Common myeloid progenitor, CD34-positive (primary cell): ENCODE measurements around the gene MACROD2.

ENCODE experiments used
- CTCF ChIA-PET: fragments of 350-600 bp; sonication (Branson Sonifier 250); formaldehyde crosslinking; loops from one replicate; lab custom pipeline; 2021; ENCODE audit warnings: antibody characterized with exemption; lab: Charles Lee
- POLR2A ChIA-PET: fragments of 350-600 bp; sonication (Branson Sonifier 250); formaldehyde crosslinking; loops from one replicate; lab custom pipeline; 2021; ENCODE audit warnings: antibody characterized with exemption; lab: Charles Lee
- DNase-seq, 3 donors: peaks; one replicate each; pipeline versions ENCODE4 v3.0.0 to v3.0.0-alpha.2; 2013
- H3K27ac ChIP-seq, 2 experiments: 1 replicate in 1 of 2; 2 replicates in 1 of 2; pipeline ENCODE4 v1.7.0; 2013; ENCODE audit warnings: inconsistent platforms in 2 of 2, low read length in 2 of 2, mild to moderate bottlenecking in 2 of 2, low read depth in 1 of 2, moderate library complexity in 1 of 2; ENCODE audit not compliant: severe bottlenecking in 2 of 2, insufficient read depth in 1 of 2, poor library complexity in 1 of 2
- H3K27me3 ChIP-seq, 5 experiments: replicated peaks in 2 of 5; 1 replicate in 3 of 5; 2 replicates in 2 of 5; pipeline versions ENCODE4 v1.6.1 to v1.7.0; 2013; ENCODE audit warnings: low read length in 4 of 5, mild to moderate bottlenecking in 2 of 5, moderate library complexity in 2 of 5, inconsistent platforms in 1 of 5; ENCODE audit not compliant: insufficient read depth in 5 of 5, control insufficient read depth in 4 of 5
- H3K36me3 ChIP-seq, 4 experiments: 1 replicate in 2 of 4; 2 replicates in 2 of 4; pipeline versions ENCODE4 v1.6.1 to v1.7.0; 2013; ENCODE audit warnings: low read length in 3 of 4, control low read depth in 1 of 4, mild to moderate bottlenecking in 1 of 4; ENCODE audit not compliant: control insufficient read depth in 4 of 4, insufficient read depth in 4 of 4
- H3K4me1 ChIP-seq, 4 experiments: 1 replicate in 3 of 4; 2 replicates in 1 of 4; pipeline versions ENCODE4 v1.6.1 to v1.7.1; 2013; ENCODE audit warnings: low read length in 3 of 4, mild to moderate bottlenecking in 3 of 4, control low read depth in 1 of 4, inconsistent platforms in 1 of 4, moderate library complexity in 1 of 4; ENCODE audit not compliant: control insufficient read depth in 4 of 4, insufficient read depth in 4 of 4; ENCODE audit errors: control extremely low read depth in 1 of 4
- H3K4me3 ChIP-seq, 7 experiments: 1 replicate in 4 of 7; 2 replicates in 3 of 7; pipeline versions ENCODE4 v1.5.1 to v1.7.0; 2013; ENCODE audit warnings: mild to moderate bottlenecking in 7 of 7, low read length in 6 of 7, moderate library complexity in 6 of 7, inconsistent platforms in 2 of 7, low read depth in 2 of 7, control low read depth in 1 of 7; ENCODE audit not compliant: insufficient read depth in 4 of 7, control insufficient read depth in 1 of 7; ENCODE audit errors: extremely low read depth in 1 of 7
- H3K9me3 ChIP-seq, 5 experiments: 1 replicate in 4 of 5; 2 replicates in 1 of 5; pipeline versions ENCODE4 v1.6.1 to v1.7.1; 2013; ENCODE audit warnings: low read length in 4 of 5, mild to moderate bottlenecking in 2 of 5, inconsistent platforms in 1 of 5, low read depth in 1 of 5, moderate library complexity in 1 of 5; ENCODE audit not compliant: control insufficient read depth in 4 of 5, insufficient read depth in 2 of 5; ENCODE audit errors: control extremely low read depth in 1 of 5
- WGBS: methylation state at CpG from one replicate; pipeline ENCODE4 v1.1.5; 2013; ENCODE audit not compliant: insufficient coverage; 5-methylcytosine and 5-hydroxymethylcytosine counted together

Gene MACROD2

GRCh38 chr20:15256676-15257568 lies 1261.6 kb downstream of the MACROD2 start:
- Histone ChIP-seq H3K27ac (no peak overlapping the region), H3K27me3 (no peaks in the 10 kb centered on the region), H3K9me3 (no peaks in the 10 kb centered on the region), H3K4me1 (no peaks in the 10 kb centered on the region), H3K4me3 (no peak overlapping the region), H3K36me3 (no peaks in the 10 kb centered on the region)
- ChIA-PET CTCF (no interaction called here), POLR2A (interaction anchor here (0.9 kb wide), 1 partner anchor 514 kb away, joined by 3 read pairs; no protein-coding TSS in a partner anchor)
- DNase-seq: no peak
- no CpG with 5 or more reads among the region's 6 CpGs for WGBS

GRCh38 chr20:15257569-15257870 lies 1262.2 kb downstream of the MACROD2 start:
- POLR2A ChIA-PET: no interaction called here
- no CpG with 5 or more reads among the region's 1 CpG for WGBS
- no peaks in the 10 kb centered on the region for H3K27me3 ChIP-seq
- no peaks in the 10 kb centered on the region for H3K9me3 ChIP-seq
- no peak for DNase-seq
- no peaks in the 10 kb centered on the region for H3K36me3 ChIP-seq
- H3K27ac ChIP-seq: no peak overlapping the region
- no peak overlapping the region for H3K4me3 ChIP-seq
- CTCF ChIA-PET: no interaction called here
- H3K4me1 ChIP-seq: no peaks in the 10 kb centered on the region

- Histone ChIP-seq H3K27me3 (peaks cover 0 to 2% (median 0%) of the 10 kb centered on the region in 5 experiments), H3K4me3 (no peak overlapping the region), H3K36me3 (no peaks in the 10 kb centered on the region), H3K27ac (no peak overlapping the region), H3K9me3 (no peaks in the 10 kb centered on the region), H3K4me1 (no peaks in the 10 kb centered on the region)
- no peak for DNase-seq
- WGBS: no CpG with 5 or more reads among the region's 1 CpG
- ChIA-PET CTCF (interaction anchor here (1.0 kb wide), 1 partner anchor 8 kb away, joined by 4 read pairs; no protein-coding TSS in a partner anchor), POLR2A (interaction anchor here (0.8 kb wide), 1 partner anchor 665 kb away, joined by 3 read pairs; no protein-coding TSS in a partner anchor)
These were observed 1270.4 kb downstream of the MACROD2 start for GRCh38 chr20:15265581-15266309.

GRCh38 chr20:15267935-15268334 lies 1272.6 kb downstream of the MACROD2 start:
- peaks cover 0 to 3% (median 0%) of the 10 kb centered on the region in 5 experiments for H3K9me3 ChIP-seq
- 44% methylated on average over 1 of the region's 1 CpG for WGBS
- no peak overlapping the region for H3K4me3 ChIP-seq
- H3K4me1 ChIP-seq: no peaks in the 10 kb centered on the region
- H3K36me3 ChIP-seq: no peaks in the 10 kb centered on the region
- POLR2A ChIA-PET: no interaction called here
- DNase-seq: no peak
- H3K27ac ChIP-seq: no peak overlapping the region
- CTCF ChIA-PET: no interaction called here
- peaks cover 0 to 2% (median 0%) of the 10 kb centered on the region in 5 experiments for H3K27me3 ChIP-seq

DNA sequence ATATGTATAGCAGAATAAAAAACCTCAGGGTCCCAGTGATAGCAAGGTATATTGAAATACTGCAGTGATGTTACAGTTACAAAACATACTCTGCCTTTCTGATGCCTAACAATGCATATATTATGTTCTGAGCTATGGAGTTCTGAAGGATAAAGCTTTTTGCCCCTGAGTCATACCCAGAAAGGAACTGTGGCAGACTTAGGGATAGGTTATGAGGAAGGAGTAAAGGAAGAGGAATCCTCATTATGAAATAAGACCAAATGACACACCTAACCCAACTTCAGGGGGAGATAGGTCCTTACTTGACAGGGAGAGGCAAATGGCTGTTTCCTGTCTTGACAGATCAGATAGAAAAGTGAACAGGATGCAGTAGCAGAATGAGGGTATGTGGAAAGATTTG lies 1282.7 kb downstream of the MACROD2 start:
- Histone ChIP-seq H3K9me3 (peaks cover 0 to 5% (median 2%) of the 10 kb centered on the region in 5 experiments), H3K27ac (no peak overlapping the region), H3K4me3 (no peak overlapping the region), H3K4me1 (no peaks in the 10 kb centered on the region), H3K36me3 (no peaks in the 10 kb centered on the region), H3K27me3 (no peaks in the 10 kb centered on the region)
- ChIA-PET POLR2A (no interaction called here), CTCF (no interaction called here)
- no peak for DNase-seq

DNA sequence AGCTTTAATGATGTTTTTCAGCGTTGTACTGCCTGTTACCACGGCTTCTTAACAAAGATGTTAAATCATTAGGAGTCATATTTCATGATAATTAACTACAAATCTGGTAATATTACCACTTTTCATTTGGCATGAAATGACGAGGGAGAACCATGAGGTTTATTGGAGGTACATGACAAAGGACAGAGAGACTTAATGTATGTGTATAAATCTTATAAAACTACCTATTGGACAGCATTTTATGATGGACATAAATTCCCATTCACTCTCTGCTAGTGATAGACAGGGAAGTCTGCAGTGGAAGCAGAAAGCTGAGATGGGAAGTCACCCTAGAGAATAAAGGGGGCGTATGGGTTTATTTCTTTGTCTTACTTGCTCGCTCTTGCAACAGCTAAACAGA lies 1292.0 kb downstream of the MACROD2 start:
- ChIA-PET CTCF (no interaction called here), POLR2A (no interaction called here)
- Histone ChIP-seq H3K4me1 (no peaks in the 10 kb centered on the region), H3K36me3 (no peaks in the 10 kb centered on the region), H3K9me3 (no peaks in the 10 kb centered on the region), H3K4me3 (no peak overlapping the region), H3K27ac (no peak overlapping the region), H3K27me3 (no peaks in the 10 kb centered on the region)
- no peak for DNase-seq
- no CpG with 5 or more reads among the region's 5 CpGs for WGBS

- Histone ChIP-seq H3K9me3 (no peaks in the 10 kb centered on the region), H3K4me1 (no peaks in the 10 kb centered on the region), H3K27me3 (no peaks in the 10 kb centered on the region), H3K4me3 (no peak overlapping the region), H3K36me3 (no peaks in the 10 kb centered on the region), H3K27ac (no peak overlapping the region)
- WGBS: 91% methylated on average over 3 of the region's 3 CpGs
- CTCF ChIA-PET: no interaction called here
- POLR2A ChIA-PET: no interaction called here
- DNase-seq: no peak
These were observed 1292.8 kb downstream of the MACROD2 start for GRCh38 chr20:15288106-15288505.
